H1 (cell line): Measurements from ENCODE around the gene IGFBP6. TPM values are rescaled to one million over a fixed set of nuclear protein-coding genes. Genes with fewer than 3 reads are reported as not detected.

ENCODE experiments used
- CTCF ChIA-PET: fragments of 300-600 bp; sonication (Branson Sonifier 250); formaldehyde crosslinking; loops from one replicate; lab custom pipeline; 2021; ENCODE audit not compliant: partially characterized antibody; lab: Charles Lee
- POLR2A ChIA-PET: fragments of 300-600 bp; sonication (Branson Sonifier 250); formaldehyde crosslinking; loops from one replicate; lab custom pipeline; 2021; ENCODE audit warnings: inconsistent platforms; ENCODE audit not compliant: partially characterized antibody; lab: Charles Lee
- DNase-seq, 2 experiments: peaks; one replicate each; pipeline versions ENCODE4 v3.0.0 to v3.0.0-alpha.2; 2010 to 2022; ENCODE audit warnings: low spot score in 2 of 2, low read depth in 1 of 2, mixed read lengths in 1 of 2
- FAIRE-seq: peaks from 2 replicates; lab custom pipeline; 2011; peaks lifted over from hg19 to GRCh38; lab: Jason Lieb, UNC
- H2AFZ ChIP-seq: 2 replicates; pipeline ENCODE4 v1.8.1; 2012; ENCODE audit warnings: low read length, inconsistent platforms
- H2AK5ac ChIP-seq: 2 replicates; pipeline ENCODE4 v1.6.1; 2013; ENCODE audit warnings: low read depth, low read length
- H2BK120ac ChIP-seq: replicated peaks from 2 replicates; pipeline ENCODE3; 2013; ENCODE audit warnings: low read depth, low read length, inconsistent platforms
- H2BK12ac ChIP-seq: 2 replicates; pipeline ENCODE4 v1.6.1; 2013; ENCODE audit warnings: low read depth, low read length
- H2BK15ac ChIP-seq: 2 replicates; pipeline ENCODE4 v1.6.1; 2013; ENCODE audit warnings: low read length
- H2BK20ac ChIP-seq: 2 replicates; pipeline ENCODE4 v1.6.1; 2013; ENCODE audit warnings: low read length
- H2BK5ac ChIP-seq: 2 replicates; pipeline ENCODE4 v1.6.1; 2013; ENCODE audit warnings: low read depth, low read length
- H3K14ac ChIP-seq: 2 replicates; pipeline ENCODE4 v1.6.1; 2013; ENCODE audit warnings: inconsistent platforms; ENCODE audit not compliant: insufficient read length
- H3K18ac ChIP-seq: 2 replicates; pipeline ENCODE4 v1.6.1; 2013; ENCODE audit warnings: low read length; ENCODE audit errors: extremely low read depth
- H3K23ac ChIP-seq: 2 replicates; pipeline ENCODE4 v1.6.1; 2013; ENCODE audit warnings: inconsistent platforms; ENCODE audit not compliant: insufficient read length
- H3K23me2 ChIP-seq: 2 replicates; pipeline ENCODE4 v1.6.1; 2013; ENCODE audit warnings: low read depth, low read length
- H3K27ac ChIP-seq: 2 replicates; pipeline ENCODE4 v1.6.1; 2011; ENCODE audit warnings: low read depth, low read length, inconsistent platforms
- H3K27me3 ChIP-seq, 4 experiments: replicated peaks in 1 of 4; 1 replicate in 1 of 4; 2 replicates in 3 of 4; pipeline versions ENCODE4 v1.6.1 to v1.8.1; 2011 to 2013; ENCODE audit warnings: low read length in 3 of 4, mild to moderate bottlenecking in 3 of 4, inconsistent platforms in 2 of 4, mixed read lengths in 2 of 4, moderate library complexity in 1 of 4; ENCODE audit not compliant: control insufficient read depth in 3 of 4, insufficient read depth in 3 of 4; ENCODE audit errors: extremely low read depth in 1 of 4
- H3K36me3 ChIP-seq, 4 experiments: 2 replicates each; pipeline versions ENCODE4 v1.6.1 to v1.8.1; 2011 to 2013; ENCODE audit warnings: mild to moderate bottlenecking in 4 of 4, low read length in 3 of 4, moderate library complexity in 2 of 4, control low read depth in 1 of 4, inconsistent platforms in 1 of 4; ENCODE audit not compliant: insufficient read depth in 4 of 4, control insufficient read depth in 2 of 4
- H3K4ac ChIP-seq: replicated peaks from 2 replicates; pipeline ENCODE3; 2013; ENCODE audit warnings: low read length, low read depth, mixed read lengths, inconsistent platforms; ENCODE audit not compliant: insufficient read length
- H3K4me1 ChIP-seq, 4 experiments: replicated peaks in 1 of 4; 1 replicate in 1 of 4; 2 replicates in 3 of 4; pipeline versions ENCODE4 v1.6.1 to v1.8.1; 2011 to 2013; ENCODE audit warnings: low read length in 3 of 4, inconsistent platforms in 2 of 4, mixed read lengths in 1 of 4; ENCODE audit not compliant: insufficient read depth in 4 of 4, control insufficient read depth in 3 of 4
- H3K4me2 ChIP-seq, 2 experiments: 2 replicates each; pipeline versions ENCODE4 v1.6.1 to v1.8.1; 2011 to 2013; ENCODE audit warnings: low read depth in 2 of 2, low read length in 2 of 2, control low read depth in 1 of 2, inconsistent platforms in 1 of 2, mild to moderate bottlenecking in 1 of 2; ENCODE audit not compliant: insufficient read depth in 1 of 2
- H3K4me3 ChIP-seq, 4 experiments: fragments of 200-600, 300-600 bp in 1 of 4; sonication (generic), shearing (Covaris generic), sonication (Bioruptor Twin) in 1 of 4; 2 replicates each; pipeline versions ENCODE4 v1.5.1 to v1.8.1; 2011 to 2016; ENCODE audit warnings: low read length in 4 of 4, low read depth in 3 of 4, control low read depth in 2 of 4, inconsistent platforms in 2 of 4, mild to moderate bottlenecking in 2 of 4, mixed read lengths in 1 of 4, moderate library complexity in 1 of 4; ENCODE audit not compliant: insufficient read depth in 2 of 4; ENCODE audit errors: extremely low read depth in 1 of 4
- H3K56ac ChIP-seq: replicated peaks from 2 replicates; pipeline ENCODE3; 2013; ENCODE audit warnings: low read depth, mild to moderate bottlenecking, mixed read lengths, low read length, inconsistent platforms; ENCODE audit not compliant: insufficient read length
- H3K79me1 ChIP-seq: 2 replicates; pipeline ENCODE4 v1.6.1; 2013; ENCODE audit warnings: low read depth, low read length, control low read depth
- H3K79me2 ChIP-seq, 2 experiments: 2 replicates each; pipeline versions ENCODE4 v1.6.1 to v1.8.1; 2012 to 2013; ENCODE audit warnings: low read length in 2 of 2, mild to moderate bottlenecking in 2 of 2, inconsistent platforms in 1 of 2; ENCODE audit not compliant: insufficient read depth in 2 of 2, control insufficient read depth in 1 of 2
- H3K9ac ChIP-seq, 4 experiments: replicated peaks in 1 of 4; 1 replicate in 1 of 4; 2 replicates in 3 of 4; pipeline versions ENCODE4 v1.6.1 to v1.8.1; 2011 to 2013; ENCODE audit warnings: low read depth in 3 of 4, low read length in 3 of 4, control low read depth in 2 of 4, mild to moderate bottlenecking in 2 of 4, moderate library complexity in 2 of 4, inconsistent platforms in 1 of 4; ENCODE audit errors: extremely low read depth in 1 of 4
- H3K9me3 ChIP-seq, 2 experiments: 2 replicates each; pipeline versions ENCODE4 v1.6.1 to v1.8.1; 2012 to 2013; ENCODE audit warnings: mild to moderate bottlenecking in 2 of 2, moderate library complexity in 2 of 2, control low read depth in 1 of 2, inconsistent platforms in 1 of 2, low read depth in 1 of 2, low read length in 1 of 2, mixed read lengths in 1 of 2; ENCODE audit not compliant: insufficient read depth in 2 of 2
- H4K20me1 ChIP-seq, 2 experiments: replicated peaks in 1 of 2; 2 replicates each; pipeline versions ENCODE3 to v1.8.1; 2011 to 2013; ENCODE audit warnings: inconsistent platforms in 2 of 2, low read length in 2 of 2, mild to moderate bottlenecking in 1 of 2; ENCODE audit not compliant: insufficient read depth in 2 of 2, control insufficient read depth in 1 of 2
- H4K5ac ChIP-seq: 2 replicates; pipeline ENCODE4 v1.6.1; 2013; ENCODE audit warnings: low read length, low read depth, mixed read lengths, inconsistent platforms; ENCODE audit not compliant: insufficient read length
- H4K8ac ChIP-seq: 2 replicates; pipeline ENCODE4 v1.8.0; 2013; ENCODE audit warnings: mild to moderate bottlenecking, moderate library complexity, low read length, inconsistent platforms; ENCODE audit not compliant: insufficient read depth; ENCODE audit errors: extremely low read depth
- H4K91ac ChIP-seq: replicated peaks from 2 replicates; pipeline ENCODE3; 2013; ENCODE audit warnings: low read length, mixed read lengths, inconsistent platforms; ENCODE audit not compliant: insufficient read length
- CREB1 ChIP-seq: IDR thresholded peaks from 2 replicates; pipeline ENCODE4 v1.6.1; 2012; ENCODE audit warnings: inconsistent platforms
- KDM4A ChIP-seq: IDR thresholded peaks from one replicate; pipeline ENCODE4 v1.7.1; 2012; ENCODE audit warnings: low read depth, mild to moderate bottlenecking, moderate library complexity, low read length, inconsistent platforms; ENCODE audit not compliant: severe bottlenecking
- SAP30 ChIP-seq: fragments of 300-600 bp; sonication (generic); IDR thresholded peaks from 2 replicates; pipeline ENCODE4 v1.7.1; 2012; ENCODE audit warnings: low read length, moderate library complexity, mild to moderate bottlenecking, inconsistent platforms; ENCODE audit not compliant: insufficient read depth, insufficient replicate concordance
- SP4 ChIP-seq: IDR thresholded peaks from 2 replicates; pipeline ENCODE4 v1.6.1; 2012; ENCODE audit warnings: low read length, inconsistent platforms
- WGBS, 2 experiments: shearing (Covaris generic) in 1 of 2; methylation state at CpG; one replicate each; pipeline versions ENCODE4 v1.1.6 to v1.1.7; 2013 to 2015; ENCODE audit warnings: low lambda C conversion rate in 2 of 2, mixed read lengths in 2 of 2, inconsistent platforms in 1 of 2, low coverage in 1 of 2, missing lambda C conversion rate in 1 of 2; ENCODE audit not compliant: insufficient replicate concordance in 2 of 2, insufficient coverage in 1 of 2, insufficient read length in 1 of 2; ENCODE audit errors: extremely low coverage in 1 of 2, missing lambda C conversion rate in 1 of 2; 5-methylcytosine and 5-hydroxymethylcytosine counted together
- polyA plus RNA-seq, 7 experiments: library from polyadenylated mRNA; depleted of rRNA in 3 of 7; stranded (reverse) in 5 of 7; unstranded in 2 of 7; fragments of >200 nt in 5 of 7; fragments of 200-250 nt in 2 of 7; gene quantifications; 1 replicate in 5 of 7; 2 replicates in 1 of 7; 4 replicates in 1 of 7; pipeline versions ENCODE4 v1.2.1 to v1.2.3, GENCODE V29; 2011 to 2013; ENCODE audit warnings: missing spikeins in 2 of 7, mixed read lengths in 2 of 7
- total RNA-seq: library from RNA; stranded (reverse); fragmentation: NEBNext Ultra II Directional; extraction: Animal tissue kit (Norgen Biotek cat#: 25700); gene quantifications from 2 replicates; pipeline ENCODE4 v1.2.1, GENCODE V29; 2021

IGFBP6 gene
- total and polyA plus RNA-seq, 2 of the 8 experiments (the other 6 are each of a cell fraction or from before 2014, with no cell fraction given) = 13.7 to 14.7 TPM

GRCh38 chr12:53118751-53119300, 21.4 kb downstream of the IGFBP6 start:
- no peaks in the 10 kb centered on the region for H3K9me3 ChIP-seq
- no peak for TF ChIP-seq SP4
- TF ChIP-seq KDM4A = no peak
- no peak for TF ChIP-seq CREB1
- TF ChIP-seq SAP30 = no peak
- FAIRE-seq (no peak), DNase-seq (no peak)
- H3K56ac ChIP-seq = no peak overlapping the region
- 0 out of 2 replicates have a peak, but pooled peaks cover 3% of the 10 kb centered on the region for H3K23me2 ChIP-seq
- H2BK20ac ChIP-seq = 0 out of 2 replicates have a peak overlapping the region, but pooled peaks have one; percentile 13
- H3K9ac ChIP-seq = no peak overlapping the region
- no peak overlapping the region for H3K4me2 ChIP-seq
- WGBS, 2 experiments = 72% methylated on average over 7 of the region's 8 CpGs; no CpG with 5 or more reads in 1 of the 2 experiments
- H2BK15ac ChIP-seq = no peak overlapping the region
- H2BK5ac ChIP-seq = no peak overlapping the region
- no peak overlapping the region; the same call in 1 of the 2 replicates for H2AK5ac ChIP-seq
- H2BK120ac ChIP-seq = no peak overlapping the region
- no peak overlapping the region for H3K4me3 ChIP-seq
- H3K4me1 ChIP-seq = peaks cover 0 to 3% (median 2%) of the 10 kb centered on the region in 4 experiments; a peak in 3 of 7 replicates
- H3K27ac ChIP-seq = no peak overlapping the region
- no peak overlapping the region for H4K8ac ChIP-seq
- H3K79me1 ChIP-seq = no peaks in the 10 kb centered on the region
- H4K91ac ChIP-seq = no peak overlapping the region
- H4K5ac ChIP-seq = no peak overlapping the region
- no peaks in the 10 kb centered on the region for H3K27me3 ChIP-seq
- H4K20me1 ChIP-seq = no peaks in the 10 kb centered on the region
- H2BK12ac ChIP-seq = no peak overlapping the region
- H3K4ac ChIP-seq = no peak overlapping the region
- H3K36me3 ChIP-seq = no peaks in the 10 kb centered on the region
- no peak overlapping the region for H3K23ac ChIP-seq
- no peak overlapping the region for H3K18ac ChIP-seq
- H2AFZ ChIP-seq = no peak overlapping the region; the same call in 1 of the 2 replicates
- H3K14ac ChIP-seq = no peak overlapping the region
- ChIA-PET CTCF (interaction anchor here (1.2 kb wide), 1 partner anchor 93 kb away, joined by 3 read pairs; no protein-coding TSS in a partner anchor), POLR2A (interaction anchor here (0.9 to 1.3 kb wide), 2 partner anchors 32 to 39 kb away, joined by 4 to 5 read pairs; partner anchors contain the start of gene SPRYD3)
- H3K79me2 ChIP-seq = no peaks in the 10 kb centered on the region
